SK-N-SH treated with all-trans-retinoic acid at 6 μM for 48 hours (cell line): ENCODE measurements around the gene PEPD.

Experiments used
- ARNTL ChIP-seq: fragments of 450-650 bp; formaldehyde crosslinking; IDR thresholded peaks from 2 replicates; pipeline ENCODE4 v1.5.0; 2020; ENCODE audit warnings: low read depth, mild to moderate bottlenecking, moderate library complexity, borderline replicate concordance
- CSDC2 ChIP-seq: fragments of 250-450 bp; sonication (Bioruptor Pico); IDR thresholded peaks from 2 replicates; pipeline ENCODE4 v1.5.0; 2020; ENCODE audit warnings: mild to moderate bottlenecking, moderate library complexity
- GLIS3 ChIP-seq: fragments of 250-450 bp; sonication (Bioruptor Pico); IDR thresholded peaks from 2 replicates; pipeline ENCODE4 v1.5.0; 2020; ENCODE audit warnings: mild to moderate bottlenecking, moderate library complexity
- OSR1 ChIP-seq: fragments of 250-450 bp; sonication (Bioruptor Pico); IDR thresholded peaks from 2 replicates; pipeline ENCODE4 v1.8.0; 2022; ENCODE audit warnings: moderate library complexity, mild to moderate bottlenecking, inconsistent platforms
- RARB ChIP-seq: fragments of 250-450 bp; sonication (Bioruptor Pico); IDR thresholded peaks from 2 replicates; pipeline ENCODE4 v1.8.0; 2021; ENCODE audit warnings: mild to moderate bottlenecking, moderate library complexity
- TCF4 ChIP-seq: fragments of 250-450 bp; sonication (Bioruptor Pico); IDR thresholded peaks from 2 replicates; pipeline ENCODE4 v1.8.0; 2021; ENCODE audit warnings: mild to moderate bottlenecking, moderate library complexity, borderline replicate concordance
- TOX ChIP-seq: fragments of 250-450 bp; sonication (Bioruptor Pico); IDR thresholded peaks from 2 replicates; pipeline ENCODE4 v1.8.0; 2021; ENCODE audit warnings: mild to moderate bottlenecking, moderate library complexity, borderline replicate concordance
- ZC3H10 ChIP-seq: fragments of 250-450 bp; sonication (Bioruptor Pico); IDR thresholded peaks from 2 replicates; pipeline ENCODE4 v1.5.1; 2021; ENCODE audit warnings: mild to moderate bottlenecking, moderate library complexity
- ZFP3 ChIP-seq: fragments of 250-450 bp; sonication (Bioruptor Pico); IDR thresholded peaks from 2 replicates; pipeline ENCODE4 v1.5.0; 2020; ENCODE audit warnings: mild to moderate bottlenecking, moderate library complexity
- ZFP30 ChIP-seq: fragments of 450-650 bp; formaldehyde crosslinking; IDR thresholded peaks from 2 replicates; pipeline ENCODE4 v1.5.0; 2022; ENCODE audit warnings: mild to moderate bottlenecking, moderate library complexity
- ZNF565 ChIP-seq: fragments of 450-650 bp; formaldehyde crosslinking; conservative IDR thresholded peaks from 2 replicates; pipeline ENCODE4 v1.5.0; 2020; ENCODE audit warnings: low read depth, mild to moderate bottlenecking, moderate library complexity
- ZNF8 ChIP-seq: fragments of 450-650 bp; formaldehyde crosslinking; IDR thresholded peaks from 2 replicates; pipeline ENCODE4 v1.5.0; 2020; ENCODE audit warnings: mild to moderate bottlenecking, moderate library complexity
- TF ChIP-seq, protein P1 (sequence below): fragments of 250-450 bp; sonication (Bioruptor Pico); IDR thresholded peaks from 2 replicates; pipeline ENCODE4 v1.8.0; 2020; ENCODE audit warnings: mild to moderate bottlenecking, moderate library complexity, borderline replicate concordance
- TF ChIP-seq, protein P2 (sequence below): fragments of 250-450 bp; sonication (Bioruptor Pico); IDR thresholded peaks from 2 replicates; pipeline ENCODE4 v1.5.1; 2020; ENCODE audit warnings: low read depth, mild to moderate bottlenecking, moderate library complexity

DNA sequence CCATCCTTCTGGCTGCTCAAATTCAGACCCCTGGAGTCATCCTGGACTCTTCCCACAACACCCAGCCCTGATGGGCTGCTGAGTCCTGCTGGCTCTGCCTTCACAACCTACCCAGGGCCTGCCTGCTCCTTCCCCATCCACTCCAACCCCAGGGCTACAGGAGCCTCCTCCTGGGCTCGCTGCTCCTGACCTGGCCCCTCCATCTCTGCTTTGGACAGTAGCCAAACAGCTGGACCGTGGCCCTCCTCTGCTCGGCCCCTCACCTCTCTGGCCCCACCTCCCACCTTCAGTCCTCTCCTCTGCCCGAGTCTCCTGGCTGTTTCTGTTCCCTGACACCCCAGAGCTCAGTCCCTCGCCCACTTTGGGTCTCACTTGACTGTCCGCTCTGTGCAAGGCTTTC, 81.3 kb downstream of the PEPD start:
- TF ChIP-seq TOX (CRISPR knock-in tag) = no peak
- TF ChIP-seq, protein P1, sequence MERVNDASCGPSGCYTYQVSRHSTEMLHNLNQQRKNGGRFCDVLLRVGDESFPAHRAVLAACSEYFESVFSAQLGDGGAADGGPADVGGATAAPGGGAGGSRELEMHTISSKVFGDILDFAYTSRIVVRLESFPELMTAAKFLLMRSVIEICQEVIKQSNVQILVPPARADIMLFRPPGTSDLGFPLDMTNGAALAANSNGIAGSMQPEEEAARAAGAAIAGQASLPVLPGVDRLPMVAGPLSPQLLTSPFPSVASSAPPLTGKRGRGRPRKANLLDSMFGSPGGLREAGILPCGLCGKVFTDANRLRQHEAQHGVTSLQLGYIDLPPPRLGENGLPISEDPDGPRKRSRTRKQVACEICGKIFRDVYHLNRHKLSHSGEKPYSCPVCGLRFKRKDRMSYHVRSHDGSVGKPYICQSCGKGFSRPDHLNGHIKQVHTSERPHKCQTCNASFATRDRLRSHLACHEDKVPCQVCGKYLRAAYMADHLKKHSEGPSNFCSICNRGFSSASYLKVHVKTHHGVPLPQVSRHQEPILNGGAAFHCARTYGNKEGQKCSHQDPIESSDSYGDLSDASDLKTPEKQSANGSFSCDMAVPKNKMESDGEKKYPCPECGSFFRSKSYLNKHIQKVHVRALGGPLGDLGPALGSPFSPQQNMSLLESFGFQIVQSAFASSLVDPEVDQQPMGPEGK (CRISPR knock-in tag) = no peak
- TF ChIP-seq GLIS3 (CRISPR knock-in tag) = no peak
- TF ChIP-seq OSR1 (CRISPR knock-in tag) = no peak
- no peak for TF ChIP-seq ZNF8 (CRISPR knock-in tag)
- TF ChIP-seq ZFP3 (CRISPR knock-in tag) = no peak
- TF ChIP-seq ARNTL (CRISPR knock-in tag) = no peak
- TF ChIP-seq RARB (CRISPR knock-in tag) = no peak
- no peak for TF ChIP-seq ZFP30 (CRISPR knock-in tag)
- no peak for TF ChIP-seq CSDC2 (CRISPR knock-in tag)
- no peak for TF ChIP-seq ZC3H10 (CRISPR knock-in tag)
- TF ChIP-seq, protein P2, sequence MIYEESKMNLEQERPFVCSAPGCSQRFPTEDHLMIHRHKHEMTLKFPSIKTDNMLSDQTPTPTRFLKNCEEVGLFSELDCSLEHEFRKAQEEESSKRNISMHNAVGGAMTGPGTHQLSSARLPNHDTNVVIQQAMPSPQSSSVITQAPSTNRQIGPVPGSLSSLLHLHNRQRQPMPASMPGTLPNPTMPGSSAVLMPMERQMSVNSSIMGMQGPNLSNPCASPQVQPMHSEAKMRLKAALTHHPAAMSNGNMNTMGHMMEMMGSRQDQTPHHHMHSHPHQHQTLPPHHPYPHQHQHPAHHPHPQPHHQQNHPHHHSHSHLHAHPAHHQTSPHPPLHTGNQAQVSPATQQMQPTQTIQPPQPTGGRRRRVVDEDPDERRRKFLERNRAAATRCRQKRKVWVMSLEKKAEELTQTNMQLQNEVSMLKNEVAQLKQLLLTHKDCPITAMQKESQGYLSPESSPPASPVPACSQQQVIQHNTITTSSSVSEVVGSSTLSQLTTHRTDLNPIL = no peak
- no peak for TF ChIP-seq ZNF565 (CRISPR knock-in tag)
- TF ChIP-seq TCF4 (CRISPR knock-in tag) = no peak
